T-helper 2 cell treated with Interferon-gamma antibody and Interleukin-4, amounts not matched to agents 100 ng/mL and 5 ng/mL, for 36 hours (primary cell): ENCODE measurements around the gene CHCHD6. TPM values are rescaled to one million over a fixed set of nuclear protein-coding genes. Genes with fewer than 3 reads are reported as not detected.

ENCODE experiments used
- intact Hi-C: fragments of 100-400 bp; cut with micrococcal nuclease; formaldehyde crosslinking; loops from one replicate; pipeline ENCODE4 v1.15.1; 2023
- total RNA-seq: library from RNA; stranded (reverse); gene quantifications from 2 replicates; pipeline ENCODE4 v1.2.3, GENCODE V29; 2022

The CHCHD6 gene
- total RNA-seq, 1 donor from 2014 or later, result 7.0 TPM

- intact Hi-C loops, result loop anchor here (10.0 kb wide), 1 partner anchor 634 kb away; the partner anchor contains the start of gene KLF15
These were observed 284.5 kb downstream of the CHCHD6 start for GRCh38 chr3:126988451-126989021.

- intact Hi-C loops, result loop anchor here (10.0 kb wide), 1 partner anchor 635 kb away; the partner anchor contains the start of gene KLF15
These were observed 285.4 kb downstream of the CHCHD6 start for GRCh38 chr3:126989316-126990023.

- intact Hi-C loops, result no loop called here
These were observed 286.1 kb downstream of the CHCHD6 start for GRCh38 chr3:126990024-126990700.

GRCh38 chr3:126990890-126991289, 286.9 kb downstream of the CHCHD6 start:
- intact Hi-C loops, result no loop called here

GRCh38 chr3:126991366-126992200, 287.5 kb downstream of the CHCHD6 start:
- intact Hi-C loops, result no loop called here

GRCh38 chr3:126992216-126992615, 288.2 kb downstream of the CHCHD6 start:
- intact Hi-C loops, result no loop called here

GRCh38 chr3:126992776-126993175, 288.7 kb downstream of the CHCHD6 start:
- intact Hi-C loops, result no loop called here

GRCh38 chr3:126993436-126993835, 289.4 kb downstream of the CHCHD6 start:
- intact Hi-C loops, result no loop called here

- intact Hi-C loops, result no loop called here
These were observed 290.7 kb downstream of the CHCHD6 start for GRCh38 chr3:126994661-126995245.

- intact Hi-C loops, result no loop called here
These were observed 291.3 kb downstream of the CHCHD6 start for GRCh38 chr3:126995254-126995780.

- intact Hi-C loops, result no loop called here
These were observed 292.0 kb downstream of the CHCHD6 start for GRCh38 chr3:126995926-126996512.

GRCh38 chr3:126996905-126997304, 292.9 kb downstream of the CHCHD6 start:
- intact Hi-C loops, result no loop called here

- intact Hi-C loops, result no loop called here
These were observed 293.5 kb downstream of the CHCHD6 start for GRCh38 chr3:126997455-126998038.

- intact Hi-C loops, result no loop called here
These were observed 294.3 kb downstream of the CHCHD6 start for GRCh38 chr3:126998320-126998719.

- intact Hi-C loops, result no loop called here
These were observed 294.7 kb downstream of the CHCHD6 start for GRCh38 chr3:126998728-126999127.

- intact Hi-C loops, result no loop called here
These were observed 295.3 kb downstream of the CHCHD6 start for GRCh38 chr3:126999383-126999782.

GRCh38 chr3:127000119-127000518, 296.1 kb downstream of the CHCHD6 start:
- intact Hi-C loops, result no loop called here

GRCh38 chr3:127000761-127001160, 296.7 kb downstream of the CHCHD6 start:
- intact Hi-C loops, result no loop called here

- intact Hi-C loops, result no loop called here
These were observed 297.6 kb downstream of the CHCHD6 start for GRCh38 chr3:127001486-127002194.
